GM19372 (cell line): ENCODE data around the gene LYRM9.
"Not testable (repeated sequence)": the region's sequence is repeated elsewhere in the genome, so short reads cannot be mapped to it uniquely, and the experiment has no call there.

Experiments
- ATAC-seq: cut with Tn5 transposase; IDR thresholded peaks from one replicate; pipeline ENCODE4 v1.9.1; 2021; ENCODE audit warnings: mild to moderate bottlenecking, low read depth, moderate library complexity; ENCODE audit not compliant: unreplicated experiment

The LYRM9 gene

GRCh38 chr17:27906623-27907022 is 13.5 kb upstream of the LYRM9 start:
- no peak for ATAC-seq

GRCh38 chr17:27906226-27906580 is 13.0 kb upstream of the LYRM9 start:
- no peak for ATAC-seq

- ATAC-seq = no peak
Observed at GRCh38 chr17:27905447-27906225, 12.5 kb upstream of the LYRM9 start.

GRCh38 chr17:27904534-27905446 is 11.6 kb upstream of the LYRM9 start:
- no peak for ATAC-seq

- no peak for ATAC-seq
Observed at GRCh38 chr17:27904114-27904513, 10.9 kb upstream of the LYRM9 start.

- no peak for ATAC-seq
Observed at GRCh38 chr17:27899525-27899924, 6.4 kb upstream of the LYRM9 start.

GRCh38 chr17:27898096-27898495 is 4.9 kb upstream of the LYRM9 start:
- no peak for ATAC-seq

GRCh38 chr17:27896701-27897100 is 3.5 kb upstream of the LYRM9 start:
- ATAC-seq = no peak

GRCh38 chr17:27895940-27896535 is 2.9 kb upstream of the LYRM9 start:
- no peak for ATAC-seq

GRCh38 chr17:27895123-27895895 is 2.1 kb upstream of the LYRM9 start:
- ATAC-seq = no peak

GRCh38 chr17:27893841-27894503 is 807 bp upstream of the LYRM9 start:
- no peak for ATAC-seq

GRCh38 chr17:27892542-27892865 is 661 bp downstream of the LYRM9 start:
- no peak for ATAC-seq

- ATAC-seq = no peak
Observed at GRCh38 chr17:27891841-27892240, 1.3 kb downstream of the LYRM9 start.

- no peak for ATAC-seq
Observed at GRCh38 chr17:27889711-27890251, 3.4 kb downstream of the LYRM9 start.

GRCh38 chr17:27888945-27889344 is 4.2 kb downstream of the LYRM9 start:
- ATAC-seq = no peak

- ATAC-seq = no peak
Observed at GRCh38 chr17:27888067-27888466, 5.1 kb downstream of the LYRM9 start.

GRCh38 chr17:27886348-27886906 is 6.7 kb downstream of the LYRM9 start:
- ATAC-seq = not testable (repeated sequence)

GRCh38 chr17:27882162-27882840 is 10.9 kb downstream of the LYRM9 start:
- no peak for ATAC-seq

- no peak for ATAC-seq
Observed at GRCh38 chr17:27879987-27880608, 13.1 kb downstream of the LYRM9 start.
